ENCODE data around the gene NMRAL1. TPM values are rescaled to one million over a fixed set of nuclear protein-coding genes. Genes with fewer than 3 reads are reported as not detected.

Gene NMRAL1
- total RNA-seq, 1 donor from 2014 or later = 42.4 TPM

GRCh38 chr16:4437366-4437765 lies 37.1 kb downstream of the NMRAL1 start:
- TF ChIP-seq CTCF (IDR thresholded peaks at IDR 0.05) = no peak

GRCh38 chr16:4435337-4436067 lies 38.9 kb downstream of the NMRAL1 start:
- Mint-ChIP-seq H3K27ac (no peak overlapping the region), H3K27me3 (no peaks in the 10 kb centered on the region), H3K36me3 (ENCODE audit: low read depth) (peaks cover 69% of the 10 kb centered on the region), H3K4me1 (peaks cover 3% of the 10 kb centered on the region), H3K4me3 (no peak overlapping the region), H3K9me3 (no peaks in the 10 kb centered on the region)
- no peak for TF ChIP-seq CTCF (IDR thresholded peaks at IDR 0.05)
- DNase-seq = no peak
- no peak for ATAC-seq (ENCODE audit: low read depth)
- intact Hi-C loops (cut with micrococcal nuclease) = no loop called here
- CTCF ChIA-PET = no interaction called here
- POLR2A ChIA-PET = no interaction called here

More at GRCh38 chr16:4437366-4437765, 37.1 kb downstream of the NMRAL1 start:
- peaks cover 78% of the 10 kb centered on the region for H3K36me3 Mint-ChIP-seq (ENCODE audit: low read depth)
- intact Hi-C loops (cut with micrococcal nuclease) = no loop called here
- H3K4me1 Mint-ChIP-seq = no peaks in the 10 kb centered on the region
- ChIA-PET CTCF (no interaction called here), POLR2A (no interaction called here)
- no peaks in the 10 kb centered on the region for H3K9me3 Mint-ChIP-seq
- no peak overlapping the region for H3K4me3 Mint-ChIP-seq
- ATAC-seq (ENCODE audit: low read depth) = no peak
- no peaks in the 10 kb centered on the region for H3K27me3 Mint-ChIP-seq
- H3K27ac Mint-ChIP-seq = no peak overlapping the region
- no peak for DNase-seq

GRCh38 chr16:4433914-4434787 lies 40.3 kb downstream of the NMRAL1 start:
- DNase-seq = no peak
- TF ChIP-seq CTCF (IDR thresholded peaks at IDR 0.05) = no peak
- ChIA-PET CTCF (interaction anchor here (1.0 kb wide), 1 partner anchor 66 kb away, joined by 3 read pairs; no protein-coding TSS in a partner anchor), POLR2A (interaction anchor here (0.7 kb wide), 1 partner anchor 146 kb away, joined by 13 read pairs; no protein-coding TSS in a partner anchor)
- H3K36me3 Mint-ChIP-seq (ENCODE audit: low read depth) = peaks cover 67% of the 10 kb centered on the region
- intact Hi-C loops (cut with micrococcal nuclease) = no loop called here
- H3K9me3 Mint-ChIP-seq = no peaks in the 10 kb centered on the region
- peaks cover 3% of the 10 kb centered on the region for H3K4me1 Mint-ChIP-seq
- H3K4me3 Mint-ChIP-seq = no peak overlapping the region
- ATAC-seq (ENCODE audit: low read depth) = no peak
- H3K27me3 Mint-ChIP-seq = no peaks in the 10 kb centered on the region
- H3K27ac Mint-ChIP-seq = no peak overlapping the region

GRCh38 chr16:4433228-4433627 lies 41.2 kb downstream of the NMRAL1 start:
- ATAC-seq (ENCODE audit: low read depth) (no peak), DNase-seq (no peak)
- ChIA-PET CTCF (interaction anchor here (1.0 kb wide), 1 partner anchor 67 kb away, joined by 3 read pairs; no protein-coding TSS in a partner anchor), POLR2A (no interaction called here)
- Mint-ChIP-seq H3K36me3 (ENCODE audit: low read depth) (peaks cover 66% of the 10 kb centered on the region), H3K9me3 (no peaks in the 10 kb centered on the region), H3K27me3 (no peaks in the 10 kb centered on the region), H3K27ac (no peak overlapping the region), H3K4me3 (no peak overlapping the region), H3K4me1 (peaks cover 6% of the 10 kb centered on the region)
- TF ChIP-seq CTCF (IDR thresholded peaks at IDR 0.05) = no peak
- intact Hi-C loops (cut with micrococcal nuclease) = no loop called here

- DNase-seq (no peak), ATAC-seq (ENCODE audit: low read depth) (no peak)
- Mint-ChIP-seq H3K27me3 (no peaks in the 10 kb centered on the region), H3K27ac (no peak overlapping the region), H3K4me1 (peaks cover 24% of the 10 kb centered on the region), H3K9me3 (no peaks in the 10 kb centered on the region), H3K36me3 (ENCODE audit: low read depth) (peaks cover 56% of the 10 kb centered on the region), H3K4me3 (no peak overlapping the region)
- intact Hi-C loops (cut with micrococcal nuclease) = no loop called here
- CTCF ChIA-PET = no interaction called here
- POLR2A ChIA-PET = no interaction called here
- TF ChIP-seq CTCF (IDR thresholded peaks at IDR 0.05) = no peak
Observed at GRCh38 chr16:4431023-4431422, 43.4 kb downstream of the NMRAL1 start.

Data from activated B cell treated with CpG ODN at 0.5 μM for 24 hours (primary cell).